RWPE1 (cell line): ENCODE measurements around the gene SFR1.
A peak's percentile ranks its signal among the peaks of the same experiment; 100 is the strongest.

Experiments used
- CTCF ChIA-PET: fragments of 350-600 bp; sonication (Branson Sonifier 250); formaldehyde crosslinking; extraction: SDS; loops from one replicate; lab custom pipeline; 2021; lab: Yijun Ruan, JAX
- POLR2A ChIA-PET: fragments of 400-600 bp; formaldehyde crosslinking; extraction: SDS; loops from one replicate; lab custom pipeline; 2020; ENCODE audit warnings: antibody characterized with exemption; ENCODE audit not compliant: low non-redundant PET; lab: Yijun Ruan, JAX
- DNase-seq: peaks from one replicate; pipeline ENCODE4 v3.0.0; 2012; ENCODE audit warnings: low spot score
- H3K27ac ChIP-seq: fragments of 450-650 bp; 2 replicates; pipeline ENCODE4 v1.5.1; 2017
- TF ChIP-seq, protein P1 (sequence below): fragments of 450-650 bp; conservative IDR thresholded peaks from 2 replicates; pipeline ENCODE4 v1.5.1; 2017; ENCODE audit warnings: low read depth, mild to moderate bottlenecking

SFR1 gene

DNA sequence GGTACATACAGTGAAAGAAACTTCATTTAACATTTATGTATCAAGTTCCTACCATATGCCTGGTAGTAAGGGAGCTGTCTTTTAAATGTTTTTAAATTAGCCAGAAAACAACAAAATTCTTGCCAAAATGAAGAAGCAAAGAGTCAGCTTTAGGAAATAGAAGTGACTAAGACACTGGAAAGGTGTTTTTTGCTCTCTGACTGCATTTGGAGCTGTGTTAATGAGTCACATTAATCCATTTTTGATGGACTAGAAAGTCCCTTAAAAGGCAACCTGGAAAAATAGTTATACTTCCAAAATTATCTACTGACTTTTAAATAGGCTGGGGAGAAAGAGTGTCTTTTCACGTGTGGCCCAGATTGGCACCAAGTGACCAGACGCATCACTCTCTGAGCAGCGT, 32.4 kb upstream of the SFR1 start:
- TF ChIP-seq, protein P1, sequence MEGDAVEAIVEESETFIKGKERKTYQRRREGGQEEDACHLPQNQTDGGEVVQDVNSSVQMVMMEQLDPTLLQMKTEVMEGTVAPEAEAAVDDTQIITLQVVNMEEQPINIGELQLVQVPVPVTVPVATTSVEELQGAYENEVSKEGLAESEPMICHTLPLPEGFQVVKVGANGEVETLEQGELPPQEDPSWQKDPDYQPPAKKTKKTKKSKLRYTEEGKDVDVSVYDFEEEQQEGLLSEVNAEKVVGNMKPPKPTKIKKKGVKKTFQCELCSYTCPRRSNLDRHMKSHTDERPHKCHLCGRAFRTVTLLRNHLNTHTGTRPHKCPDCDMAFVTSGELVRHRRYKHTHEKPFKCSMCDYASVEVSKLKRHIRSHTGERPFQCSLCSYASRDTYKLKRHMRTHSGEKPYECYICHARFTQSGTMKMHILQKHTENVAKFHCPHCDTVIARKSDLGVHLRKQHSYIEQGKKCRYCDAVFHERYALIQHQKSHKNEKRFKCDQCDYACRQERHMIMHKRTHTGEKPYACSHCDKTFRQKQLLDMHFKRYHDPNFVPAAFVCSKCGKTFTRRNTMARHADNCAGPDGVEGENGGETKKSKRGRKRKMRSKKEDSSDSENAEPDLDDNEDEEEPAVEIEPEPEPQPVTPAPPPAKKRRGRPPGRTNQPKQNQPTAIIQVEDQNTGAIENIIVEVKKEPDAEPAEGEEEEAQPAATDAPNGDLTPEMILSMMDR = no peak
- H3K27ac ChIP-seq = no peak overlapping the region
- CTCF ChIA-PET = interaction anchor here (1.0 to 2.0 kb wide), 2 partner anchors 9 to 32 kb away, joined by 4 to 5 read pairs; partner anchors contain the start of gene SFR1
- POLR2A ChIA-PET = no interaction called here
- no peak for DNase-seq

DNA sequence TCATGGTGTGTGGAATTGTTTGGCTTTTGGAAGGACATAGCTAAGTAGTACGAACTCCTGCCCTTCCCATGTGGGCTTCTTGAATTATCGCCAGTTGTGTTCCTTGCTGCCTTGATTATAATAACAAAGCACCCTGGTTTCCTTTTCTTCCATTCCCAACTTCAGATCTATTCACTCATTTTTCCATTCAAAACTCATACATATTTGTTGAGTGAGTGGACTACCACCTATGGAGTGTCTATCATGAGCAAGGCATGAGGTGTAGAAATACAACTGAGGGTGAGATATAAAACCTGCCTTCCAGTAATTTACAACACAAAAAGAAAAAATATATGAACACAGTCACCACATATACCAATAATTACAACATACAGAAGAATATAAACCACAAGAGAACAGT, 31.4 kb upstream of the SFR1 start:
- CTCF ChIA-PET = interaction anchor here (0.6 to 2.0 kb wide), 2 partner anchors 10 to 114 kb away, joined by 3 to 5 read pairs; no protein-coding TSS in a partner anchor
- DNase-seq = no peak
- H3K27ac ChIP-seq = no peak overlapping the region
- POLR2A ChIA-PET = no interaction called here
- TF ChIP-seq, protein P1 = no peak

DNA sequence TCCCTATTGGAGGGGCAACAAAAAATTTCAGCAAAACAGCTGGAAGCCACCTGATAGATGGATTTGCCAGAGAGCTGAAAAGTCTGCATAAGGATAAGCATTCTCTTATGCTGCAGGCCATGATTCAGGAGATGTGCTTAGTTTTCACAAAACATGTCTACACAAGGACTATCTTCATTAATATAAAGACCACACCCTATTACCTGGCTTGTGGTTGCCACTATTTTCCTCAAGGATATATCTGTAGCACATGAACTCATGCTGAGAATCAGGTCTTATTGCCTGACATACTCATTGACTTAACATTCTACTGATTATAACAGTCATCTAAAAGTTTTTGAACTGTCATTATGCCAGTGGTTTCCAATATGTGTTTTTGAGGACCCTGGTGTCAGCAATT, 29.2 kb upstream of the SFR1 start:
- CTCF ChIA-PET = interaction anchor here (2.9 kb wide), 1 partner anchor 29 kb away, joined by 13 read pairs; the partner anchor contains the start of gene SFR1
- POLR2A ChIA-PET = no interaction called here
- H3K27ac ChIP-seq = no peak overlapping the region

DNA sequence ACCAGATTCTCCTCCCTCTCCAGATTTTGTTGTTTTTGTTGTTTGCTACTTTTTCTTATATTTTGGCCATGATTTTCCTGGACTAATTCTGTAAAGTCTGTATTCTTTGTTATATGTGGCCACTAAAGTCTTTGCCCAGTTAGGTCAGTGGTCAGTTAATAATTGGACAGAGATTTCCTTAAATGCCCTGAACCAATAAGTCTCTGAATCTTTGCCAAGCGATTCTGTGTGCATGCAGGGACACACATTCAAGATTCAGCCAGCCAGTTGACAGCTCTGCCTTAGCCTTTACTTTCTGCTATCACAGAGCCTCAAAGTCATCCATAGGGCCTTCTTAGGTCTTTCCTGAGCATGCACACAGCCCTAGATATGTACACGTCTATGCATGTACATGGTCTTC, 25.3 kb upstream of the SFR1 start:
- no peak for DNase-seq
- TF ChIP-seq, protein P1 = no peak
- ChIA-PET POLR2A (no interaction called here), CTCF (no interaction called here)
- no peak overlapping the region for H3K27ac ChIP-seq

More for the DNA sequence above, 29.2 kb upstream of the SFR1 start:
- DNase-seq = no peak
- TF ChIP-seq, protein P1 = no peak

DNA sequence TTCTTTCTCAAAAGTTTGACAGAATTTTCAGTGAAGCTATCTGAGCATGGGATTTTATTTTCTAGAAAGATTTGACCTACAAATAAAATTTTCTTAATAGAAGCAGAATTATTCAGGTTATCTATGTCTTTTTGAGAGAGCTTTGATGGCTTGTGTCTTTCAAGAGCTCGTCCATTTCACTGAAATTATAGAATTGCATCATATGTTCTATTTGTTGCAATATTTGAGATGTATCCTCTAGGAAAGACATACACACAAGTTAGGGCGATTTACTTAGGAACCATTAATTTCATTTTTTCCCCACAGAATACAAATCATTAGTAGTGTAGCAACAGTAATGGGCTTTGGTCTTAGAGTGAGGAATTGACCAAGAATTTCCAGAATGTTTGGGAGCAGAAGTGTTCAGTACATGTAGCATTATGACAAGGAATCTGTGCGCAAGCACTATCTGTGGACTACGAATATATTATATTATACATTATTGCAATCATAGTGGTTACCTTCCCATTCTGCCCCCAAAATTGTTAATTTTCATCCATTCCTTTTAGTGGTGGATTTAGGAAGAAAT, 23.5 kb upstream of the SFR1 start:
- DNase-seq = no peak
- TF ChIP-seq, protein P1 = no peak
- ChIA-PET POLR2A (no interaction called here), CTCF (interaction anchor here (0.6 kb wide), 1 partner anchor 23 kb away, joined by 3 read pairs; the partner anchor contains the start of gene SFR1)
- no peak overlapping the region for H3K27ac ChIP-seq

DNA sequence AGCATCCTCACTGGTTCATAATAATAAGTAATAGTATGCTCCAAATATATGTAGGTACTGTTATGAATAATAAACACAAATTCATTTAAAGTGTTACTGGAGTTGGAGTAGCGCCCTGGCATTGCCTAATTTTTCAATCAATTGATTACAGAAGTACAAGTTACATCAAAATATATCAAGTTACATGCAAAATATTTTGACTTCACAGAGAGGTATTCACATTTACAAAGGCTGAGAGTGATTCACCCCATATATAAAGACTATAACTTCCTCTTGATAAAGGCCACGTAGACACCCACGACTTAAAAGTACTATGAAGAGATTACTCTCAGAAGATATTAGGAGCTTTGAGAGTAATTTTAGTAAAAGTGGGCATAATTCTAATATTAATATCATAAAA, 22.7 kb upstream of the SFR1 start:
- peak; percentile 50 for DNase-seq
- CTCF ChIA-PET = interaction anchor here (0.6 to 1.2 kb wide), 2 partner anchors 13 to 21 kb away, joined by 3 to 6 read pairs; no protein-coding TSS in a partner anchor
- H3K27ac ChIP-seq = no peak overlapping the region
- TF ChIP-seq, protein P1 = no peak
- POLR2A ChIA-PET = no interaction called here
